ENCODE results near the gene PDS5B.
A peak's percentile ranks its signal among the peaks of the same experiment; 100 is the strongest.
"Not testable (repeated sequence)": the region's sequence is repeated elsewhere in the genome, so short reads cannot be mapped to it uniquely, and the experiment has no call there.

Gene PDS5B

GRCh38 chr13:32647926-32648325 is 61.7 kb downstream of the PDS5B start:
- no peak for DNase-seq (ENCODE audit: extremely low read depth in 1 of 2, low read depth in 1 of 2)

- peak; percentile 26 to 66 for DNase-seq (ENCODE audit: extremely low read depth in 1 of 2, low read depth in 1 of 2)
These were observed 64.6 kb downstream of the PDS5B start for GRCh38 chr13:32650705-32651311.

- no peak for DNase-seq (ENCODE audit: extremely low read depth in 1 of 2, low read depth in 1 of 2)
These were observed 71.1 kb downstream of the PDS5B start for GRCh38 chr13:32657309-32657708.

GRCh38 chr13:32659736-32660135 is 73.5 kb downstream of the PDS5B start:
- DNase-seq (ENCODE audit: extremely low read depth in 1 of 2, low read depth in 1 of 2) = no peak

GRCh38 chr13:32660227-32660626 is 74.0 kb downstream of the PDS5B start:
- DNase-seq (ENCODE audit: extremely low read depth in 1 of 2, low read depth in 1 of 2) = no peak

- no peak for DNase-seq (ENCODE audit: extremely low read depth in 1 of 2, low read depth in 1 of 2)
These were observed 75.4 kb downstream of the PDS5B start for GRCh38 chr13:32661685-32662084.

- no peak for DNase-seq (ENCODE audit: extremely low read depth in 1 of 2, low read depth in 1 of 2)
These were observed 77.4 kb downstream of the PDS5B start for GRCh38 chr13:32663660-32664059.

GRCh38 chr13:32666990-32667571 is 80.8 kb downstream of the PDS5B start:
- DNase-seq (ENCODE audit: extremely low read depth in 1 of 2, low read depth in 1 of 2) = no peak

GRCh38 chr13:32669030-32669646 is 82.9 kb downstream of the PDS5B start:
- DNase-seq (ENCODE audit: extremely low read depth in 1 of 2, low read depth in 1 of 2) = no peak

- DNase-seq (ENCODE audit: extremely low read depth in 1 of 2, low read depth in 1 of 2) = no peak
These were observed 88.3 kb downstream of the PDS5B start for GRCh38 chr13:32674503-32674902.

- no peak for DNase-seq (ENCODE audit: extremely low read depth in 1 of 2, low read depth in 1 of 2)
These were observed 90.0 kb downstream of the PDS5B start for GRCh38 chr13:32676242-32676641.

GRCh38 chr13:32682130-32682529 is 95.9 kb downstream of the PDS5B start:
- DNase-seq (ENCODE audit: extremely low read depth in 1 of 2, low read depth in 1 of 2) = no peak

GRCh38 chr13:32682740-32683139 is 96.5 kb downstream of the PDS5B start:
- DNase-seq (ENCODE audit: extremely low read depth in 1 of 2, low read depth in 1 of 2) = no peak

GRCh38 chr13:32687275-32687674 is 101.0 kb downstream of the PDS5B start:
- no peak for DNase-seq (ENCODE audit: extremely low read depth in 1 of 2, low read depth in 1 of 2)

GRCh38 chr13:32695602-32696250 is 109.5 kb downstream of the PDS5B start:
- DNase-seq (ENCODE audit: extremely low read depth in 1 of 2, low read depth in 1 of 2) = no peak

- no peak for DNase-seq (ENCODE audit: extremely low read depth in 1 of 2, low read depth in 1 of 2)
These were observed 121.2 kb downstream of the PDS5B start for GRCh38 chr13:32707471-32707870.

- no peak for DNase-seq (ENCODE audit: extremely low read depth in 1 of 2, low read depth in 1 of 2)
These were observed 127.1 kb downstream of the PDS5B start for GRCh38 chr13:32713397-32713796.

GRCh38 chr13:32716201-32716600 is 129.9 kb downstream of the PDS5B start:
- DNase-seq (ENCODE audit: extremely low read depth in 1 of 2, low read depth in 1 of 2) = not testable (repeated sequence)

- no peak for DNase-seq (ENCODE audit: extremely low read depth in 1 of 2, low read depth in 1 of 2)
These were observed 133.8 kb downstream of the PDS5B start for GRCh38 chr13:32720026-32720425.

GRCh38 chr13:32721131-32722034 is 135.1 kb downstream of the PDS5B start:
- not testable (repeated sequence) for DNase-seq (ENCODE audit: extremely low read depth in 1 of 2, low read depth in 1 of 2)

GRCh38 chr13:32722340-32722739 is 136.1 kb downstream of the PDS5B start:
- DNase-seq (ENCODE audit: extremely low read depth in 1 of 2, low read depth in 1 of 2) = no peak

Measured in stimulated activated CD8-positive, alpha-beta memory T cell treated with anti-CD3 and anti-CD28 coated beads, Interleukin-7, amount 100 ng/mL, for 48 hours (primary cell).